Measurements from ENCODE around the gene LEFTY1. TPM values are rescaled to one million over a fixed set of nuclear protein-coding genes. Genes with fewer than 3 reads are reported as not detected.

Gene LEFTY1
- total RNA-seq, 4 donors from 2014 or later = 1.0 TPM; not detected in 3

GRCh38 chr1:225897595-225898514 lies 8.9 kb upstream of the LEFTY1 start:
- TF ChIP-seq CTCF (IDR thresholded peaks at IDR 0.05) = no peak
- TF ChIP-seq POLR2A (IDR thresholded peaks at IDR 0.05) = no peak
- no peaks in the 10 kb centered on the region for H3K9me3 ChIP-seq
- 90 to 92% methylated on average over 16 to 19 of the region's 19 CpGs for WGBS, 2 donors
- H3K27me3 ChIP-seq = no peaks in the 10 kb centered on the region
- H3K27ac ChIP-seq = no peak overlapping the region
- H3K4me1 ChIP-seq = no peaks in the 10 kb centered on the region
- DNase-seq = no peak
- no peak overlapping the region for H3K4me3 ChIP-seq (replicated peaks in 1 of 3)
- H3K36me3 ChIP-seq = no peaks in the 10 kb centered on the region
- intact Hi-C loops (cut with DNase I) = no loop called here

- DNase-seq = no peak
- intact Hi-C loops (cut with DNase I) = no loop called here
- Histone ChIP-seq H3K36me3 (no peaks in the 10 kb centered on the region), H3K4me1 (no peaks in the 10 kb centered on the region), H3K9me3 (no peaks in the 10 kb centered on the region), H3K27me3 (no peaks in the 10 kb centered on the region), H3K4me3 (replicated peaks in 1 of 3) (no peak overlapping the region), H3K27ac (no peak overlapping the region)
- TF ChIP-seq POLR2A (IDR thresholded peaks at IDR 0.05) = no peak
- TF ChIP-seq CTCF (IDR thresholded peaks at IDR 0.05) = no peak
- WGBS, 2 donors = 56 to 67% methylated on average over 7 of the region's 7 CpGs
These were observed 8.1 kb upstream of the LEFTY1 start for GRCh38 chr1:225896937-225897549.

GRCh38 chr1:225896494-225896893 lies 7.5 kb upstream of the LEFTY1 start:
- Histone ChIP-seq H3K9me3 (no peaks in the 10 kb centered on the region), H3K4me1 (no peaks in the 10 kb centered on the region), H3K27me3 (no peaks in the 10 kb centered on the region), H3K4me3 (replicated peaks in 1 of 3) (no peak overlapping the region), H3K36me3 (no peaks in the 10 kb centered on the region), H3K27ac (no peak overlapping the region)
- no peak for DNase-seq
- TF ChIP-seq CTCF (IDR thresholded peaks at IDR 0.05) (no peak), POLR2A (IDR thresholded peaks at IDR 0.05) (no peak)
- intact Hi-C loops (cut with DNase I) = no loop called here
- 80 to 84% methylated on average over 5 of the region's 5 CpGs for WGBS, 2 donors

- intact Hi-C loops (cut with DNase I) = no loop called here
- Histone ChIP-seq H3K4me1 (no peaks in the 10 kb centered on the region), H3K4me3 (replicated peaks in 1 of 3) (no peak overlapping the region), H3K27me3 (no peaks in the 10 kb centered on the region), H3K27ac (no peak overlapping the region), H3K36me3 (no peaks in the 10 kb centered on the region), H3K9me3 (no peaks in the 10 kb centered on the region)
- 91 to 94% methylated on average over 6 of the region's 6 CpGs for WGBS, 2 donors
- TF ChIP-seq POLR2A (IDR thresholded peaks at IDR 0.05) (no peak), CTCF (IDR thresholded peaks at IDR 0.05) (no peak)
- DNase-seq = no peak
These were observed 3.4 kb upstream of the LEFTY1 start for GRCh38 chr1:225892307-225892706.

Data from thyroid gland (tissue), 4 donors.